NCI-H82 treated with DMSO at 0.1 percent for 48 hours (cell line): ENCODE measurements around the gene BPNT1.
"Not testable (repeated sequence)": the region's sequence is repeated elsewhere in the genome, so short reads cannot be mapped to it uniquely, and the experiment has no call there.

Experiments used
- DNase-seq: peaks from one replicate; lab custom pipeline; 2025; ENCODE audit not compliant: unreplicated experiment; lab: John Stamatoyannopoulos, UW

BPNT1 gene

DNA sequence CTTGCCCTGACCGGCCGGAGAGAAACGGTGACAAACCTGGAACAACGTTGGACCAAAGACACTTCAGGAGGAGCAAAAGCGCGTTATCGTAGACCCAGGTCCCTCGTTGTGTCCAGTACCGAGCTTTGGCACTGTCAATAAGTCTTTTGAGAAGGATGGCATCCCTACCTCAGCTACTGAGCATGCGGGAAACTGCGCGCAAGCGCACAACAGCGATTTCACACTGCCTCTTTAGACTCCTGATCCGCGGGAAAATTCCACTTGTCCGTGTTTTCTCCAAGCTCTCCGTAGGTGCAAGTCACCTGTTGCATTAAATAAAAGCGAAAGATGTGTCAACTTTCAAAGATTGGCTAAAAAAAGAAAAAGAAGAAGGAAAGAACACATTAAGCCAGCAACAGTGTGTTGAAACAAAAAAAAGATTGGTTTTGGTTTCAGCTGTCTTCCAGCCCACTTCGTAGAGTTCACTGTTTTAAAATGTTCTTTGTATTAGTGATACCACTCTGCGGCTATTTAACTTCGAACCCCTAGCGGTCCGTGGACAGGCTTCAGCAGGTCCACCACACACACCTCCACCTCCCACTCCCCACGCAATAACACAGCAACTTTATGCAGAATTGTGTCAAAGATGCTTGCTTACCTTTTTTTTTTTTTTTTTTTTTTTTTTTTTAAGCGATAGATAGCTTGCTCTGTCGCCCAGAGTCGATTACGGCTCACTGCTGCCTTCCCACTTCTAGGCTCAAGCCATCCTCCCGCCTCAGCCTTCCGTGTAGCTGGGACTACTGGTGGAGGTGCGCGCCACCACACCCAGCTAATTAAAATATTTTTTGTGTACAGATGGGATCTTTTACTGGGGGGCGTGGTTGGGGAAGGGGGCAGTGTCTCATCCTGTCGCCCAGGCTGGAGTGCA is at the start of gene BPNT1:
Gene BPNT1, minus strand, starts transcription at position 139 of the 907 bp plus-strand sequence. CDS start 9,942 bp downstream, outside the sequence.
- DNase-seq: peak; percentile 90

DNA sequence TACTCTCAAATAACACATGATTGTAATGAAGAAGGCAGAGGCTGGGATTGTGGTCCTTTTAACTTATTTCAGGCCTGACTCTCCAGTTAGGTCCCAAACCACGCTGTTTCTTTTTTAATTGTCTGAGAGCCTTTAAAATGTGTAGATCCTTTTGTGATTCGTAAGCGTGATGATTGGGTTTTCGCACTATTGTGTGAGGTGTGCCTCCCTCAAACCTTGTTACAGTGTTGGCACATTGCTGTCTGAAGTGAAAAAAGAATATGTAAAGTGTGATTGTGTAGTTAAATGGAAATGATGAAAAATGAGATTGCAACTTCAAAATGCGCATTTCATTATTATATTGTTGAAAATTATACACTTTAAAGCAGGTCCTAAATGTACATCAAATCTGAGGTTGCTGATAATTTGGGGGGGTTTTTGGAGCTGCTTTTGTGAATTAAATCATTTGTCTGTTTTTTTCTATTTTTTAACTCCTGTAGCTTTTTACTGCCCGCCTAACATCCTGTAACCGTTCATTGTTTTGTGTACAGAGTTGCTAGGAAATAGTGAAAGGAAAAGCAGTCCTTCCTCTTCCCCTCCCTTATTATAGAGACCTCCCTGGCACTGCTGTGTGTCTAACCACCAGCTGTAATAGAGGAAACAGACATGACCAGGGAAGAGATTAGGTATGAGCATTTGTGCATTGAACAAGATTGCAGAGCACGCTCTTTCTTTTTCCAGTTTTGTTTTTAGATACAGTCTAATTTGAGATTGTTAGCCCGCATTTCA is 47.6 kb upstream of the BPNT1 start:
- DNase-seq: no peak

- DNase-seq: no peak
Measured at GRCh38 chr1:220135755-220136154, 46.2 kb upstream of the BPNT1 start.

DNA sequence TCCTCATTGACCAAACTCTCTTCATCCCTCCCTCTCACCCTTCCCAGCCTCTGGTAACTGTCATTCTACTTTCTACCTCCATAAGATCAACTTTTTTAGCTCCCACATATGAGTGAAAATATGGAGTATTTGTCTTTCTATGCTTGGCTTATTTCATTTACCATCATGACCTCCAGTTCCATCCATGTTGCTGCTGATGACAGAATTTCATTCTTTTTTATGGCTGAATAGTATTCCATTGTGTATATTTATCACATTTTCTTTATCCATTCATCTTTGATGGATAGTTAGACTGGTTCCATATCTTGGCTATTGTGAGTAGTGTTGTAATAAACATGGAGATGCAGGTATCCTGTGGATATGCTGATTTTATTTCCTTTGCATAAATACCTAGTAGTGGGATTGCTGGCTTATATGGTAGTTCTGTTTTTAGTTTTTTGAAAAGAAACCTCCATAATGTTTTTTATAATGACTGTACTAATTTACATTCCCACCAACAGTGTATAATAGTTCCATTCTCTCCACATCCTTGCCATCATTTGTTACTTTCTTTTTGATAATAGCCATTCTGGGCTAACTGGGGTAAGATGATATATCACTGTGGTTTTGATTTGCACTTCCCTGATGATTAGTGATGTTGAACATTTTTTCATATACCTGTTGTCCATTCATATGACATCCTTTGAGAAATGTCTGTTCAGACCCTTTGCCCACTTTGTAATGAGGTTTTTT is 40.1 kb upstream of the BPNT1 start:
- DNase-seq: no peak

DNA sequence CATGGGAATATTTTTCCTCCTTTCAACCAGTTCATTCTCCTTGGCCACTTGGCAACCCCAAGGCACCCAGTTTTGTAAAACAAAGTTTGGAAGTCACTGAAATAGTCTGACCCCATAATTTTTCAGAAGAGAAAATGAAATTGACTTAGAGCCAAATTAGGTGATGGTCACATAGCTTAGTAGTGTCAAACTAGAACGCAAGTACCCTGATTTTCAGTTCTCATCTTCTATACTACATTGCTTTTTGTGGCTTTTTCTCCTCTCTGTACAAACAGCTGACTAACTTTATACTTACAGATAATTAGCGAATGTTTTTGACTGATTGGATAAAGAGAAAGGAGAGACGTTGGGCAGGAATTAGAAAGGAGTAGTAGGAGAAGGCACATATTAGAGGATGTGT is 37.5 kb upstream of the BPNT1 start:
- DNase-seq: no peak

- no peak for DNase-seq
Measured at GRCh38 chr1:220124542-220124941, 35.0 kb upstream of the BPNT1 start.

DNA sequence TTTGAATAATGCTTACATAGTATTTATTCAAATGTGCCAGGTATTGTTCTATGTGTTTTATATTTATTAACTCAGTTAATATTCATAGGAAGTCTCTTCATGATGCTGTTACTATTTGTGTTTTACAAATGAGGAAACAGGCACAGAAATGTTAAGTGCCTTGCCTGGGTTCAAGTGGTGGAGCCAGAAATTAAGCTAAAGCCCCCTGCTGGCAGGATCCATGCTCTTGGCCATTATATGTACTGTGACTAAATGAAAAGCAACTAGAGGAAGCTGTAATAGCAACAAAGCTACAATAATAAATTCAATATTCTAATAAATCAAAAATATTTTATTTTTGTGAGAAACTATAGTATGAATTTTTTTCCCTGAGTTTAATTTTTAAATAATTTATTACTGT is 34.3 kb upstream of the BPNT1 start:
- no peak for DNase-seq

- DNase-seq: no peak
Measured at GRCh38 chr1:220123066-220123465, 33.5 kb upstream of the BPNT1 start.

GRCh38 chr1:220121791-220122530 is 32.4 kb upstream of the BPNT1 start:
- DNase-seq: no peak

DNA sequence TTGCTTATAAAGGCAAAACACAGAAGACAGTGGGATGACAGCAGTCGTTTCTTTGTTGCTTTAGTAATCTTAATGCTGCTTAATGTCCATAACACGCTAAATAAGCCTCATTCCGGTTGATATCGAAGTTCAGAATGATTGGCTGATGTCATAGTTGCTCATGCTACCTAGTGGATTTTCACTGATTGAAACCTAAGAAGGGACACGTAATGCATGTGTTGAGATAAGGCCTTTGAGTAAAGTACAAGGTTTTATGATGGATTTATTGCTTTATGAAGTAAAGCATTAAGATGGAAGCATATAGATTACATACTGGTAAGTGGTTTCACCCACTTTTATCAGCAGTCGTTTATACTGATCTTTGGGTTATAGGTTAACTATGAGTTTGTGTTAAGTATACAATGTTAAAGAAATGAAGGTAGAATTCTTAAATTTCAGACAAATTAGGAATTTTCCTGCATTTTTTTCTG is 29.5 kb upstream of the BPNT1 start:
- no peak for DNase-seq

DNA sequence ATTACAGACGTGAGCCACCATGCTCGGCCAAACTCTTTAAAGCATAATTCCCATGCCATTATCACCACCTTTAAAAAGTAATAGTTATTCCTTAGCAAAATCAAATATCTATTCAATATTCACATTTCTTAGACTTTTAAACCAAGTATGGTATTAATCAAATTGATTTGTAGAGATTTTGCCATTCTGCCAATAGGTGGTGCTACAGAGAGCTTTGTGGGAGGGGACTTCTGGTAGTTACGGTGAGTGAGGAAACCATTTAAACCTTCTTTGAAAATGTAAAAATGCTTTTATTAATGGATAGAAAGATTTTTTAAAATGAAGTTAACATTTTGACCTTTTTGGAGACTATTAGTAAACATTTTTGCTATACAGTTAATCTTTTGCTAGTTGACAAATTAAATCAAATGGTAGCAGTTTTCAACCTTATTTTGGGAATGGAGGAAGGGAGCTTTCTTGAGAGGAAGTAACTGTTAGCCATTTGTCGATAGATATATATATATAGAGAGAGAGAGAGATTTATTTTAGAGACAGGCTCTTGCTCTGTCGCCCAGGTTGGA is 23.6 kb upstream of the BPNT1 start:
- DNase-seq: no peak

DNA sequence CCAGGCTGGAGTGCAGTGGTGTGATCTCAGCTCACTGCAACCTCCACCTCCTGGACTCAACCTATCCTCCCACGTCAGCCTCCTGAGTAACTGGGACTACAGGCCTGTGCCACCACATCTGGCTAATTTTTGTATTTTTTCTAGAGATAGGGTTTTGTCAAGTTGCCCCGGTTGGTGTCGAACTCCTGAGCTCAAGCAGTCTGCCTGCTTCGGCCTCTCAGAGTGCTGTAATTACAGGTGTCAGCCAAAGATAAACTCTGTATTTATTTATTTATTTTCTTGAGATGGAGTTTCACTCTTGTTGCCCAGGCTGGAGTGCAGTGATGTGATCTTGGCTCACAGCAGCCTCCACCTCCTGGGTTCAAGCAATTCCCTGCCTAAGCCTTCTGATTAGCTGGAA is 23.0 kb upstream of the BPNT1 start:
- not testable (repeated sequence) for DNase-seq

- DNase-seq: not testable (repeated sequence)
Measured at GRCh38 chr1:220110473-220110872, 20.9 kb upstream of the BPNT1 start.

GRCh38 chr1:220099826-220100225 is 10.2 kb upstream of the BPNT1 start:
- no peak for DNase-seq

GRCh38 chr1:220094016-220094911 is 4.7 kb upstream of the BPNT1 start, which contains the start of gene IARS2:
Gene IARS2 (plus strand): TSS chr1:220094132. CDS start chr1:220094217, 85 bp downstream.
- peak; percentile 72 for DNase-seq

DNA sequence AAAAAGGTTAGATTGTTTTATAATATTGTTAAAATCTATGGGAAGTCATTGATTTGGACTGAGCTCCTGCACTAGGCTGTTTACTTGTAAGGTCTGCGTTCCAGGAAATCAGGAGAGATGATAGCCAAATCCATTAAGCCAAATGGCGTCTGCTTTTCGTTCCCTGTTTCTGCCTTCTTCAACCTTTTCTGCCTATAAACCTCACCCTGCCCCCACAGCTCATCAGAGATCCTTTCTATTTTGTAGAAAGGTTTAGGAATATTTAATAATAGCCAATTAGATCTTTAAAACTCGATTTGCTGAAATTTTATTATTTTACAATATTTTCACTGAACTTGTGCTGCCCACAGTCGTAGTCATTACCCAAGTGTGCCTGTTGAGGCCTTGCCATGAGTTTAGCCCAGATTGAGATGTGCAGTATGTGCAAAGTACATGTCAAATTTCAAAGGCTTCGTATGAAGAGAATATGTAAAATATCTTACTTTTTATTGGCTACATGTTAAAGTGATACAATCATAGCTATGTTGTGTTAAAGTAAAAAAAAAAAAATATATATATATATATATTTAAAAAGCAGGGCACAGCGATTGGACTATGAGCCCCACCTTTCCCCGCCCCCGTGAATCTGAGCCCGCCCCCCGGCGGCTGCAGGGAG is 3.9 kb upstream of the BPNT1 start:
- DNase-seq: no peak

DNA sequence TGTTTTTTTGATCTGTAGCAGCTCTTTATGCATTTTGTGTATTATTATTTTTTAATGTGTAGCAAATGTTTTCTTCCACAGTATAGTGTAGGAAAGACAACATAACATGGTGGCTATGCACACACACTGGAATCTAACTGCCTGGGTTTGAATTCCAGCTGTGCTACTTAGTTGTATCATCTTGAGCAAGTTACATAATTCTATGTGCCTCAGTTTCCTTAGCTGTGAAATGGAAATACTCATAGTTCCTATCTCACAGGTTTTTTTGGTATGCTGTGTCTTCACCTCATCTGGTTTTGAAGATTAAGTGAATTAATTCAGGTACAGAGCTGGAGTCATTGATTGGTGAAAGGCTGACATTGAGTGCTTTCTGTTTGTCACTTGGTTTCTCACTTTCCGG is 3.1 kb upstream of the BPNT1 start:
- no peak for DNase-seq

DNA sequence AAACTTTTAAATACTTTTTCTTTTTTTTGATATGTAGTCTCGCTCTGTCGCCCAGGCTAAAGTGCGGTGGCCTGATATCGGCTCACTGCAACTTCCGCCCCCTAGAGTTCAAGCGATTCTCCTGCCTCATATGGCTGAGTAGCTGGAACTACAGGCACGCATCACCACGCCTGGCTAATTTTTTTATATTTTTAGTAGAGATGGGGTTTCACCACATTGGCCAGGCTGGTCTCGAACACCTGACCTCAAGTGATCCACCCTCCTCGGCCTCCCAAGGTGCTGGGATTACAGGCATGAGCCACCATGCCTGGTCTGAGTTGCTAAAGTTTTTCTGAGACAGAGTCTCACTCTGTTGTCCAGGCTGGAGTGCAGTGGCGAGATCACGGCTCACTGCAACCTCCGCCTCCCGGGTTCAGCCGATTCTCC is 3.3 kb downstream of the BPNT1 start:
- not testable (repeated sequence) for DNase-seq

DNA sequence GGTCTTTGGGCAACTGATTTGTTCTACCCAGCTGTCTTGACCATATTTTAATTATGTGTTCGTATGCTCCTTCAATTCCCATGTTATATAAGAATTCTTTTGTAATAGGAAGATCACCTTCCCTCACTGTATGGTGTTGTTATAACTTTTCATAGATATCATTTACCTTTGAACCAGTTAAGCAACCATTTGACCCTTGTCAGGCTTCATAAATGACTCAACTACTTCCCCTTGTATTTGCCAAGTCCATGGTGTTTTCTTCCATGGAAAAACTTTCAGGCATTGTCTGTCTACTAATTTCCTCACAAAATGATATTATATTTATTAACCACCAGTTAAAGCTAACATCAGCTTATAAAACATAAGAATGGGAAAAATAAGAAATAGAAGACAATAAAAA is 5.1 kb downstream of the BPNT1 start:
- DNase-seq: no peak
